Parathyroid adenoma (tissue), 2 donors: ENCODE measurements around the gene LANCL3.

Experiments used
- H2AFZ ChIP-seq: fragments of 300-600 bp; sonication (generic); one replicate; pipeline ENCODE4 v1.7.0; 2017; ENCODE audit warnings: antibody characterized with exemption, mild to moderate bottlenecking
- H3K27ac ChIP-seq: fragments of 300-600 bp; sonication (generic); one replicate; pipeline ENCODE4 v1.7.0; 2017
- H3K27me3 ChIP-seq: fragments of 300-600 bp; sonication (generic); one replicate; pipeline ENCODE4 v1.7.0; 2017; ENCODE audit warnings: low read length; ENCODE audit not compliant: control insufficient read depth, insufficient read depth
- H3K36me3 ChIP-seq: fragments of 300-600 bp; sonication (generic); one replicate; pipeline ENCODE4 v1.7.0; 2017; ENCODE audit warnings: low read length; ENCODE audit not compliant: control insufficient read depth, insufficient read depth
- H3K4me1 ChIP-seq: fragments of 300-600 bp; sonication (generic); one replicate; pipeline ENCODE4 v1.7.0; 2017; ENCODE audit warnings: control low read depth
- H3K4me2 ChIP-seq: fragments of 300-600 bp; sonication (generic); one replicate; pipeline ENCODE4 v1.7.0; 2017; ENCODE audit warnings: low read length
- H3K4me3 ChIP-seq: fragments of 300-600 bp; sonication (generic); one replicate; pipeline ENCODE4 v1.7.0; 2017; ENCODE audit warnings: low read depth, low read length
- H3K79me2 ChIP-seq: fragments of 300-600 bp; sonication (generic); one replicate; pipeline ENCODE4 v1.7.0; 2017; ENCODE audit warnings: control low read depth
- H3K9ac ChIP-seq: fragments of 300-600 bp; sonication (generic); one replicate; pipeline ENCODE4 v1.7.0; 2017; ENCODE audit warnings: mild to moderate bottlenecking
- H3K9me3 ChIP-seq: fragments of 300-600 bp; sonication (generic); one replicate; pipeline ENCODE4 v1.7.0; 2017; ENCODE audit warnings: low read length; ENCODE audit not compliant: control insufficient read depth
- TF ChIP-seq, protein P1 (sequence below): fragments of 300-600 bp; sonication (generic); IDR thresholded peaks from one replicate; pipeline ENCODE4 v1.7.0; 2017; ENCODE audit warnings: antibody characterized with exemption, mild to moderate bottlenecking
- donor health status: primary hyperparathyroidism.

The LANCL3 gene

DNA sequence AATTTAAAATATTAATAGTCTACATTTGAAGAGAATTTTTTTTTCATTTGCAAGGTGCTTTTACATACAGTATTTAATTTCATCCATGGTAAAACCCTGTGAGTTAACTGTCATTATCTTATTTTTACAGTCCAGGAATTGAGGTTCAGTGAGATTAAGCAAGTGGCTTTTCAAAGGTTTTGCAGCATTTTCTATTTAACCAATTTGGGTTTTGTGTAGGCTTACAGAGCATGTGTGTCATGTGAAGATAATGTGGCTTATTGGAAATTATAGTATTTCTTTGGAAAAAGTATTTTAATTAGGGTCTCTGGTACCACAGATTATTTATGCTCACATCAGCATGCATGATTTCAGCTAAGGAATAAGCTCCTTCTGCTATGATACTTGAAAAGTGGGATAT, 118.7 kb downstream of the LANCL3 start:
- Histone ChIP-seq H3K27me3 (no peaks in the 10 kb centered on the region), H3K9ac (no peak overlapping the region), H3K4me1 (peaks cover 5% of the 10 kb centered on the region), H2AFZ (no peak overlapping the region), H3K27ac (no peak overlapping the region), H3K4me2 (no peak overlapping the region), H3K79me2 (no peaks in the 10 kb centered on the region), H3K4me3 (no peak overlapping the region), H3K9me3 (no peaks in the 10 kb centered on the region), H3K36me3 (no peaks in the 10 kb centered on the region)
- TF ChIP-seq, protein P1, sequence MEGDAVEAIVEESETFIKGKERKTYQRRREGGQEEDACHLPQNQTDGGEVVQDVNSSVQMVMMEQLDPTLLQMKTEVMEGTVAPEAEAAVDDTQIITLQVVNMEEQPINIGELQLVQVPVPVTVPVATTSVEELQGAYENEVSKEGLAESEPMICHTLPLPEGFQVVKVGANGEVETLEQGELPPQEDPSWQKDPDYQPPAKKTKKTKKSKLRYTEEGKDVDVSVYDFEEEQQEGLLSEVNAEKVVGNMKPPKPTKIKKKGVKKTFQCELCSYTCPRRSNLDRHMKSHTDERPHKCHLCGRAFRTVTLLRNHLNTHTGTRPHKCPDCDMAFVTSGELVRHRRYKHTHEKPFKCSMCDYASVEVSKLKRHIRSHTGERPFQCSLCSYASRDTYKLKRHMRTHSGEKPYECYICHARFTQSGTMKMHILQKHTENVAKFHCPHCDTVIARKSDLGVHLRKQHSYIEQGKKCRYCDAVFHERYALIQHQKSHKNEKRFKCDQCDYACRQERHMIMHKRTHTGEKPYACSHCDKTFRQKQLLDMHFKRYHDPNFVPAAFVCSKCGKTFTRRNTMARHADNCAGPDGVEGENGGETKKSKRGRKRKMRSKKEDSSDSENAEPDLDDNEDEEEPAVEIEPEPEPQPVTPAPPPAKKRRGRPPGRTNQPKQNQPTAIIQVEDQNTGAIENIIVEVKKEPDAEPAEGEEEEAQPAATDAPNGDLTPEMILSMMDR = no peak

DNA sequence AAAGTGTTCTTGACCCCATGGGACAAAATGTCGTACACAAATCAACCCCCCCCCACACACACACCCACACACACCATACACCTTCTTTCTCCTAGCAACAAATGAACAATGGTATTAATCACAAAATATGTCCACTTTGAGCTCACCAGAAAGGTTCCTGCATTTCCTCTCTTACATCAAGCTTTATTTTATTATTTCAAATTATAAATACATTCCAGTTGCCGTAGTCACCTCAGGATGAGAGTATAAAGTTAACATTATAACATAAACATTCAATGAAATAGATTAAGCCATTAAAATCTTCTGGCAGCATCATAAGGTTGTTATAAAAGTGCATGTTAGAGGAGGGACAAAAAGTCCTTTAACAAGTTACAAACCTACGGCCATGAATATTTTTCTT, 121.5 kb downstream of the LANCL3 start:
- Histone ChIP-seq H3K27me3 (no peaks in the 10 kb centered on the region), H3K9ac (no peak overlapping the region), H3K4me1 (no peaks in the 10 kb centered on the region), H3K4me3 (no peak overlapping the region), H3K36me3 (no peaks in the 10 kb centered on the region), H3K27ac (no peak overlapping the region), H3K4me2 (no peak overlapping the region), H2AFZ (no peak overlapping the region), H3K9me3 (no peaks in the 10 kb centered on the region), H3K79me2 (no peaks in the 10 kb centered on the region)
- TF ChIP-seq, protein P1 = no peak

DNA sequence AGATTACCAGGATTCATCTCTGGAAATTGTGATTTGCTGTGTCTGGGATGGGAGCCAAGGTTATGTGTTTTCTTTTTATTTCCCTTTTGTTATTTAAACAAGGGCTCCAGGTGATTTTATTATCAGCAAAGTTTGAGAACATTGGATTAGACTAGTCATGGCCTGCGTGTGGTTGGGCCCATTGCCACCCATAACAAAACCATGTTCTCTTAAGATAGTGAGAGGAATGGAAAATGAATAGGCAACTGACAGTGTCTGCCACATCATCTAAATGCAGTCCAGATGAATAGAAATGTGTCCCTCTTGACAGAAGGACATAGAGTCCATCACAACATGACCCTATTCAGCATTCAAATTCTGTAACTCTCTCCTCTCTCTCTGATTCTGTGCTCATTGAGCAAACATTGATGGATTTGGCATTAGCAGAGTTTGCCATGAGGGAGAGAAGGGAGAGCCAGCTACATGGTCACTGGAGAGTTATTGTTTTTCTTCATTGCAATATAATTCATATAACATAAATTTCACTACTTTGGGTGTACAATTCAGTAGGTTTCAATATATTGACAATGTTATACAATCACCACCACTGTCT, 125.8 kb downstream of the LANCL3 start:
- Histone ChIP-seq H3K9ac (no peak overlapping the region), H3K4me1 (no peaks in the 10 kb centered on the region), H3K36me3 (no peaks in the 10 kb centered on the region), H3K27ac (no peak overlapping the region), H3K9me3 (no peaks in the 10 kb centered on the region), H3K4me3 (no peak overlapping the region), H3K79me2 (no peaks in the 10 kb centered on the region), H2AFZ (no peak overlapping the region), H3K4me2 (no peak overlapping the region), H3K27me3 (no peaks in the 10 kb centered on the region)
- TF ChIP-seq, protein P1 = no peak

GRCh38 chrX:37701588-37701987, 130.1 kb downstream of the LANCL3 start:
- Histone ChIP-seq H3K36me3 (no peaks in the 10 kb centered on the region), H3K79me2 (no peaks in the 10 kb centered on the region), H3K27me3 (no peaks in the 10 kb centered on the region), H3K27ac (no peak overlapping the region), H3K4me2 (no peak overlapping the region), H3K9me3 (no peaks in the 10 kb centered on the region), H3K4me3 (no peak overlapping the region), H2AFZ (no peak overlapping the region), H3K4me1 (no peaks in the 10 kb centered on the region), H3K9ac (no peak overlapping the region)
- TF ChIP-seq, protein P1 = no peak

GRCh38 chrX:37711991-37712390, 140.5 kb downstream of the LANCL3 start:
- Histone ChIP-seq H3K4me2 (no peak overlapping the region), H3K9me3 (no peaks in the 10 kb centered on the region), H3K27ac (no peak overlapping the region), H3K79me2 (no peaks in the 10 kb centered on the region), H3K9ac (no peak overlapping the region), H3K36me3 (no peaks in the 10 kb centered on the region), H2AFZ (no peak overlapping the region), H3K4me1 (no peaks in the 10 kb centered on the region), H3K27me3 (no peaks in the 10 kb centered on the region), H3K4me3 (no peak overlapping the region)
- TF ChIP-seq, protein P1 = no peak
